WTC11 (cell line): Measurements from ENCODE around the gene PNLIPRP1. TPM values are rescaled to one million over a fixed set of nuclear protein-coding genes. Genes with fewer than 3 reads are reported as not detected.
A peak's percentile ranks its signal among the peaks of the same experiment; 100 is the strongest.

ENCODE experiments used
- ATF1 ChIP-seq: sonication (generic); formaldehyde crosslinking; IDR thresholded peaks from 2 replicates; pipeline ENCODE4 v1.8.1; 2023; ENCODE audit warnings: mild to moderate bottlenecking, moderate library complexity, missing genetic modification reagents
- ATF3 ChIP-seq: sonication (generic); formaldehyde crosslinking; conservative IDR thresholded peaks from 2 replicates; pipeline ENCODE4 v1.8.1; 2022; ENCODE audit warnings: mild to moderate bottlenecking, missing genetic modification reagents
- CREB1 ChIP-seq: sonication (generic); formaldehyde crosslinking; IDR thresholded peaks from 2 replicates; pipeline ENCODE4 v1.8.0; 2023; ENCODE audit warnings: mild to moderate bottlenecking, missing genetic modification reagents
- E2F5 ChIP-seq: sonication (generic); formaldehyde crosslinking; IDR thresholded peaks from 2 replicates; pipeline ENCODE4 v1.8.1; 2022; ENCODE audit warnings: mild to moderate bottlenecking, moderate library complexity, missing genetic modification reagents
- FOXJ3 ChIP-seq: sonication (generic); formaldehyde crosslinking; IDR thresholded peaks from 2 replicates; pipeline ENCODE4 v1.9.0; 2021; ENCODE audit warnings: missing genetic modification reagents, mild to moderate bottlenecking, borderline replicate concordance
- FOXK1 ChIP-seq: sonication (generic); formaldehyde crosslinking; IDR thresholded peaks from 2 replicates; pipeline ENCODE4 v1.8.0; 2022; ENCODE audit warnings: mild to moderate bottlenecking, moderate library complexity, missing genetic modification reagents
- GRHL2 ChIP-seq: fragments of 250-450 bp; sonication (Bioruptor Pico); IDR thresholded peaks from 2 replicates; pipeline ENCODE4 v1.8.0; 2022; ENCODE audit warnings: mild to moderate bottlenecking, moderate library complexity; ENCODE audit not compliant: insufficient replicate concordance, severe bottlenecking
- GTF2I ChIP-seq: fragments of 250-450 bp; sonication (Bioruptor Pico); conservative IDR thresholded peaks from 2 replicates; pipeline ENCODE4 v1.4.0; 2021; ENCODE audit warnings: mild to moderate bottlenecking
- IRF1 ChIP-seq: sonication (generic); formaldehyde crosslinking; IDR thresholded peaks from 2 replicates; pipeline ENCODE4 v1.8.0; 2023; ENCODE audit warnings: missing genetic modification reagents
- JAZF1 ChIP-seq: fragments of 250-450 bp; sonication (Bioruptor Pico); IDR thresholded peaks from 2 replicates; pipeline ENCODE4 v1.9.0; 2021; ENCODE audit warnings: moderate library complexity, mild to moderate bottlenecking, inconsistent platforms
- MLX ChIP-seq: sonication (generic); formaldehyde crosslinking; IDR thresholded peaks from 2 replicates; pipeline ENCODE4 v1.8.1; 2023; ENCODE audit warnings: mild to moderate bottlenecking, missing genetic modification reagents, moderate library complexity
- PRDM15 ChIP-seq: sonication (generic); formaldehyde crosslinking; IDR thresholded peaks from 2 replicates; pipeline ENCODE4 v1.8.0; 2022; ENCODE audit warnings: missing genetic modification reagents
- PREB ChIP-seq: sonication (generic); formaldehyde crosslinking; IDR thresholded peaks from 2 replicates; pipeline ENCODE4 v1.8.1; 2022; ENCODE audit warnings: mild to moderate bottlenecking, missing genetic modification reagents, moderate library complexity, borderline replicate concordance
- SMAD3 ChIP-seq: sonication (generic); formaldehyde crosslinking; IDR thresholded peaks from 2 replicates; pipeline ENCODE4 v1.8.0; 2022; ENCODE audit warnings: missing genetic modification reagents, mild to moderate bottlenecking, borderline replicate concordance
- SOX15 ChIP-seq: fragments of 250-450 bp; sonication (Bioruptor Pico); IDR thresholded peaks from 2 replicates; pipeline ENCODE4 v1.9.0; 2021; ENCODE audit warnings: mild to moderate bottlenecking
- TEAD4 ChIP-seq: sonication (generic); formaldehyde crosslinking; IDR thresholded peaks from 2 replicates; pipeline ENCODE4 v1.8.0; 2022; ENCODE audit warnings: mild to moderate bottlenecking, missing genetic modification reagents
- ZBTB43 ChIP-seq: sonication (generic); formaldehyde crosslinking; IDR thresholded peaks from 2 replicates; pipeline ENCODE4 v1.8.1; 2023; ENCODE audit warnings: mild to moderate bottlenecking, missing genetic modification reagents
- ZNF121 ChIP-seq: sonication (generic); formaldehyde crosslinking; IDR thresholded peaks from 2 replicates; pipeline ENCODE4 v1.8.0; 2023; ENCODE audit warnings: missing genetic modification reagents
- ZNF138 ChIP-seq: sonication (generic); formaldehyde crosslinking; conservative IDR thresholded peaks from 2 replicates; pipeline ENCODE4 v1.8.1; 2022; ENCODE audit warnings: mild to moderate bottlenecking, moderate library complexity, missing genetic modification reagents
- ZNF232 ChIP-seq: sonication (generic); formaldehyde crosslinking; IDR thresholded peaks from 2 replicates; pipeline ENCODE4 v1.8.0; 2022; ENCODE audit warnings: mild to moderate bottlenecking, missing genetic modification reagents
- ZNF281 ChIP-seq: sonication (generic); formaldehyde crosslinking; IDR thresholded peaks from 2 replicates; pipeline ENCODE4 v1.8.0; 2023; ENCODE audit warnings: mild to moderate bottlenecking, missing genetic modification reagents
- ZNF532 ChIP-seq: fragments of 250-450 bp; sonication (Bioruptor Pico); IDR thresholded peaks from 2 replicates; pipeline ENCODE4 v1.9.0; 2021; ENCODE audit warnings: mild to moderate bottlenecking, borderline replicate concordance
- total RNA-seq: library from RNA; stranded (reverse); gene quantifications from 3 replicates; pipeline ENCODE4 v1.2.3, GENCODE V29; 2021

Gene PNLIPRP1
- total RNA-seq, 1 experiment from 2014 or later = 0.68 TPM

GRCh38 chr10:116627386-116627933, 36.7 kb downstream of the PNLIPRP1 start (continued):
- TF ChIP-seq ZNF532 (CRISPR knock-in tag) (no peak), ATF3 (no peak), CREB1 (CRISPR knock-in tag) (no peak), GTF2I (no peak), ZNF232 (CRISPR knock-in tag) (no peak), ZNF281 (CRISPR knock-in tag) (no peak), PRDM15 (CRISPR knock-in tag) (no peak), FOXK1 (0 out of 2 replicates have a peak, but pooled peaks have one; percentile 17), ZNF121 (0 out of 2 replicates have a peak, but pooled peaks have one; percentile 8), IRF1 (no peak), GRHL2 (CRISPR knock-in tag) (no peak), ATF1 (CRISPR knock-in tag) (no peak), SOX15 (CRISPR knock-in tag) (no peak), ZNF138 (CRISPR knock-in tag) (no peak), MLX (CRISPR knock-in tag) (no peak), SMAD3 (CRISPR knock-in tag) (no peak), PREB (CRISPR knock-in tag) (no peak), ZBTB43 (no peak), TEAD4 (CRISPR knock-in tag) (no peak), FOXJ3 (CRISPR knock-in tag) (no peak), E2F5 (CRISPR knock-in tag) (no peak), JAZF1 (CRISPR knock-in tag) (no peak)
